Measurements from ENCODE around the gene BMP8B.

The BMP8B gene

DNA sequence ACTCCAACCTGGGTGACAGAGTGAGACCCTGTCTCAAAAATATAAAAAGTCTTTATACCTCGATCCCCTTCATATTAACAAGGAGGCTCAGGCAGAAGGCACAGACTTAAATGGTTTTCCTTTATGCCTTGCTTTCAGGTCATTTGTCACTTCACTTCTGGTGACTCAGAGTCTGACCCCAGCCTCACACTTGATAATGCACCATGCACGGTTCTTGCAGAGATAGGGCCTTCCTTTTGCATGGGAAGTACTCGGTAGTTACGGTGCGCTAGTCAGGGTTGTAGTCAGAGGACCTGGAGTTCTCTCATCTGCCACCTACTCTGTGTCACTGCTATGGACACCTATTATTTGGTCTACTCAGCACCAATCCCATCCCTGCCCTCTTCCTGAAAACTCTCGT, 43.6 kb upstream of the BMP8B start:
- Histone ChIP-seq H3K9me3 (ENCODE audit: control insufficient read depth, insufficient read depth, low read depth, low read length) (no peaks in the 10 kb centered on the region), H3K27ac (ENCODE audit: extremely low read depth, low read depth, low read length) (no peak overlapping the region), H3K36me3 (ENCODE audit: control insufficient read depth in 2 of 2, insufficient read depth in 1 of 2, low read length in 2 of 2) (peaks cover 0 to 8% of the 10 kb centered on the region in 2 experiments; a peak in 1 of 3 replicates), H3K4me1 (ENCODE audit: control insufficient read depth, insufficient read depth, low read length) (no peaks in the 10 kb centered on the region), H3K4me3 (ENCODE audit: low read depth, low read length) (no peak overlapping the region)
- CTCF ChIA-PET = interaction anchor here (1.3 kb wide), 1 partner anchor 70 kb away, joined by 3 read pairs; no protein-coding TSS in a partner anchor
- no peak for TF ChIP-seq ZNF121 (tag by site-specific recombination; IDR thresholded peaks at IDR 0.05)
- POLR2A ChIA-PET = no interaction called here

DNA sequence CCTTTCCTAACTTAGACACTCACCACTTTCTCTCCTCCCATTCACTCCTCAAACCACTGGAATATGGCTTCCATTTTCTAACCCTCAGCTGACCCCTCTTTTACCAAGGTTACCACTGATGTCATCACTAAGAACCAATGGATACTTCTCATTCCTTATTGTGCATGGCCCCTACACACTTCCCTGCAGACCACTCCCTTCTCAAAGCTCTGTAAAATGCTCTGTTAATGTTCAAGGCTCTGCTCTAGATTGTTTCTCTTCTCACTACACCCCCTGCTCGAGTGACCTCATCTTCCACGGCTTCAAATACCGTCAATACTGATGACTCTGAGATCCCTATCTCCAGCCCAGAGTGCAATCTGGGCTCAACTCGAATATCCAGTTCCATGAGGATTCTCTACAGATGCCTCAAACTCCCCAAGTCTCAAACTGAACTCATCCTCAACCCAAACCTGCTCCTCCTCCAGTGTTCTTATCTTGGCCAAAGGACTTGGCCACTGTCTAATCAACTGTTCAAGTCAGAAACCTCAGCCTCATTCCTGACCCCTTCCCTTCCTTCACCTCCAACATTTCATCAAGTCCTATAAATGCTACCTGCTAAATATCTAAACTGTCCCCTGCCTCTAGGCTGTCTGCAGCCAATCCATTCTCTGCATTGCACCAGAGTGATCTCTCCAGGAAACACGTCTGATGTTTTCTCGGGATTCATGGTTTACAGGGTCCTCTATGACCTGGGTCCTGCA, 41.3 kb upstream of the BMP8B start:
- POLR2A ChIA-PET = interaction anchor here (0.7 to 1.1 kb wide), 2 partner anchors 9 to 10 kb away, joined by 3 read pairs; no protein-coding TSS in a partner anchor
- H3K36me3 ChIP-seq (ENCODE audit: control insufficient read depth in 2 of 2, insufficient read depth in 1 of 2, low read length in 2 of 2) = no peaks in the 10 kb centered on the region
- 0 out of 2 replicates have a peak, but pooled peaks cover 2% of the 10 kb centered on the region for H3K4me1 ChIP-seq (ENCODE audit: control insufficient read depth, insufficient read depth, low read length)
- H3K9me3 ChIP-seq (ENCODE audit: control insufficient read depth, insufficient read depth, low read depth, low read length) = no peaks in the 10 kb centered on the region
- CTCF ChIA-PET = interaction anchor here (0.6 to 1.2 kb wide), 4 partner anchors 13 to 156 kb away, joined by 3 to 6 read pairs (median 4); partner anchors contain the start of gene MYCL
- H3K27ac ChIP-seq (ENCODE audit: extremely low read depth, low read depth, low read length) = no peak overlapping the region
- H3K4me3 ChIP-seq (ENCODE audit: low read depth, low read length) = no peak overlapping the region
- TF ChIP-seq ZFP37 (tag by site-specific recombination; IDR thresholded peaks at IDR 0.05) (no peak), ZBTB21 (tag by site-specific recombination; IDR thresholded peaks at IDR 0.05) (peak; percentile 58; the same call in 1 of the 2 replicates), ZNF354C (tag by site-specific recombination; IDR thresholded peaks at IDR 0.05; ENCODE audit: borderline replicate concordance, low read depth) (no peak), ZBTB17 (tag by site-specific recombination; IDR thresholded peaks at IDR 0.05) (peak; percentile 98), ZNF768 (tag by site-specific recombination; IDR thresholded peaks at IDR 0.05) (no peak), ZNF600 (tag by site-specific recombination; IDR thresholded peaks at IDR 0.05) (no peak), ZBTB48 (tag by site-specific recombination; IDR thresholded peaks at IDR 0.05) (peak; percentile 46), ZNF24 (tag by site-specific recombination; IDR thresholded peaks at IDR 0.05) (no peak), ZNF707 (tag by site-specific recombination; IDR thresholded peaks at IDR 0.05) (no peak), ZNF366 (tag by site-specific recombination; conservative IDR thresholded peaks at IDR 0.05) (peak; percentile 48; the same call in 1 of the 2 replicates), GLI2 (tag by site-specific recombination; IDR thresholded peaks at IDR 0.05; ENCODE audit: borderline replicate concordance, low read depth) (no peak), ZNF350 (tag by site-specific recombination; IDR thresholded peaks at IDR 0.05) (no peak), ZNF302 (tag by site-specific recombination; IDR thresholded peaks at IDR 0.05; ENCODE audit: low read depth) (no peak)
- TF ChIP-seq, protein P1, sequence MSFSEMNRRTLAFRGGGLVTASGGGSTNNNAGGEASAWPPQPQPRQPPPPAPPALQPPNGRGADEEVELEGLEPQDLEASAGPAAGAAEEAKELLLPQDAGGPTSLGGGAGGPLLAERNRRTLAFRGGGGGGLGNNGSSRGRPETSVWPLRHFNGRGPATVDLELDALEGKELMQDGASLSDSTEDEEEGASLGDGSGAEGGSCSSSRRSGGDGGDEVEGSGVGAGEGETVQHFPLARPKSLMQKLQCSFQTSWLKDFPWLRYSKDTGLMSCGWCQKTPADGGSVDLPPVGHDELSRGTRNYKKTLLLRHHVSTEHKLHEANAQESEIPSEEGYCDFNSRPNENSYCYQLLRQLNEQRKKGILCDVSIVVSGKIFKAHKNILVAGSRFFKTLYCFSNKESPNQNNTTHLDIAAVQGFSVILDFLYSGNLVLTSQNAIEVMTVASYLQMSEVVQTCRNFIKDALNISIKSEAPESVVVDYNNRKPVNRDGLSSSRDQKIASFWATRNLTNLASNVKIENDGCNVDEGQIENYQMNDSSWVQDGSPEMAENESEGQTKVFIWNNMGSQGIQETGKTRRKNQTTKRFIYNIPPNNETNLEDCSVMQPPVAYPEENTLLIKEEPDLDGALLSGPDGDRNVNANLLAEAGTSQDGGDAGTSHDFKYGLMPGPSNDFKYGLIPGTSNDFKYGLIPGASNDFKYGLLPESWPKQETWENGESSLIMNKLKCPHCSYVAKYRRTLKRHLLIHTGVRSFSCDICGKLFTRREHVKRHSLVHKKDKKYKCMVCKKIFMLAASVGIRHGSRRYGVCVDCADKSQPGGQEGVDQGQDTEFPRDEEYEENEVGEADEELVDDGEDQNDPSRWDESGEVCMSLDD (tag by site-specific recombination; IDR thresholded peaks at IDR 0.05) = no peak
- TF ChIP-seq, protein P2, sequence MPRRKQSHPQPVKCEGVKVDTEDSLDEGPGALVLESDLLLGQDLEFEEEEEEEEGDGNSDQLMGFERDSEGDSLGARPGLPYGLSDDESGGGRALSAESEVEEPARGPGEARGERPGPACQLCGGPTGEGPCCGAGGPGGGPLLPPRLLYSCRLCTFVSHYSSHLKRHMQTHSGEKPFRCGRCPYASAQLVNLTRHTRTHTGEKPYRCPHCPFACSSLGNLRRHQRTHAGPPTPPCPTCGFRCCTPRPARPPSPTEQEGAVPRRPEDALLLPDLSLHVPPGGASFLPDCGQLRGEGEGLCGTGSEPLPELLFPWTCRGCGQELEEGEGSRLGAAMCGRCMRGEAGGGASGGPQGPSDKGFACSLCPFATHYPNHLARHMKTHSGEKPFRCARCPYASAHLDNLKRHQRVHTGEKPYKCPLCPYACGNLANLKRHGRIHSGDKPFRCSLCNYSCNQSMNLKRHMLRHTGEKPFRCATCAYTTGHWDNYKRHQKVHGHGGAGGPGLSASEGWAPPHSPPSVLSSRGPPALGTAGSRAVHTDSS (tag by site-specific recombination; IDR thresholded peaks at IDR 0.05) = no peak
- TF ChIP-seq, protein P3, sequence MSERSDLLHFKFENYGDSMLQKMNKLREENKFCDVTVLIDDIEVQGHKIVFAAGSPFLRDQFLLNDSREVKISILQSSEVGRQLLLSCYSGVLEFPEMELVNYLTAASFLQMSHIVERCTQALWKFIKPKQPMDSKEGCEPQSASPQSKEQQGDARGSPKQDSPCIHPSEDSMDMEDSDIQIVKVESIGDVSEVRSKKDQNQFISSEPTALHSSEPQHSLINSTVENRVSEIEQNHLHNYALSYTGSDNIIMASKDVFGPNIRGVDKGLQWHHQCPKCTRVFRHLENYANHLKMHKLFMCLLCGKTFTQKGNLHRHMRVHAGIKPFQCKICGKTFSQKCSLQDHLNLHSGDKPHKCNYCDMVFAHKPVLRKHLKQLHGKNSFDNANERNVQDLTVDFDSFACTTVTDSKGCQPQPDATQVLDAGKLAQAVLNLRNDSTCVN (tag by site-specific recombination; optimal IDR thresholded peaks at IDR 0.05) = no peak
- TF ChIP-seq, protein P4, sequence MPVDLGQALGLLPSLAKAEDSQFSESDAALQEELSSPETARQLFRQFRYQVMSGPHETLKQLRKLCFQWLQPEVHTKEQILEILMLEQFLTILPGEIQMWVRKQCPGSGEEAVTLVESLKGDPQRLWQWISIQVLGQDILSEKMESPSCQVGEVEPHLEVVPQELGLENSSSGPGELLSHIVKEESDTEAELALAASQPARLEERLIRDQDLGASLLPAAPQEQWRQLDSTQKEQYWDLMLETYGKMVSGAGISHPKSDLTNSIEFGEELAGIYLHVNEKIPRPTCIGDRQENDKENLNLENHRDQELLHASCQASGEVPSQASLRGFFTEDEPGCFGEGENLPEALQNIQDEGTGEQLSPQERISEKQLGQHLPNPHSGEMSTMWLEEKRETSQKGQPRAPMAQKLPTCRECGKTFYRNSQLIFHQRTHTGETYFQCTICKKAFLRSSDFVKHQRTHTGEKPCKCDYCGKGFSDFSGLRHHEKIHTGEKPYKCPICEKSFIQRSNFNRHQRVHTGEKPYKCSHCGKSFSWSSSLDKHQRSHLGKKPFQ (tag by site-specific recombination; IDR thresholded peaks at IDR 0.05) = no peak
- TF ChIP-seq, protein P5, sequence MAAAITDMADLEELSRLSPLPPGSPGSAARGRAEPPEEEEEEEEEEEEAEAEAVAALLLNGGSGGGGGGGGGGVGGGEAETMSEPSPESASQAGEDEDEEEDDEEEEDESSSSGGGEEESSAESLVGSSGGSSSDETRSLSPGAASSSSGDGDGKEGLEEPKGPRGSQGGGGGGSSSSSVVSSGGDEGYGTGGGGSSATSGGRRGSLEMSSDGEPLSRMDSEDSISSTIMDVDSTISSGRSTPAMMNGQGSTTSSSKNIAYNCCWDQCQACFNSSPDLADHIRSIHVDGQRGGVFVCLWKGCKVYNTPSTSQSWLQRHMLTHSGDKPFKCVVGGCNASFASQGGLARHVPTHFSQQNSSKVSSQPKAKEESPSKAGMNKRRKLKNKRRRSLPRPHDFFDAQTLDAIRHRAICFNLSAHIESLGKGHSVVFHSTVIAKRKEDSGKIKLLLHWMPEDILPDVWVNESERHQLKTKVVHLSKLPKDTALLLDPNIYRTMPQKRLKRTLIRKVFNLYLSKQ (tag by site-specific recombination; IDR thresholded peaks at IDR 0.05; ENCODE audit: borderline replicate concordance) = no peak
- TF ChIP-seq, protein P6, sequence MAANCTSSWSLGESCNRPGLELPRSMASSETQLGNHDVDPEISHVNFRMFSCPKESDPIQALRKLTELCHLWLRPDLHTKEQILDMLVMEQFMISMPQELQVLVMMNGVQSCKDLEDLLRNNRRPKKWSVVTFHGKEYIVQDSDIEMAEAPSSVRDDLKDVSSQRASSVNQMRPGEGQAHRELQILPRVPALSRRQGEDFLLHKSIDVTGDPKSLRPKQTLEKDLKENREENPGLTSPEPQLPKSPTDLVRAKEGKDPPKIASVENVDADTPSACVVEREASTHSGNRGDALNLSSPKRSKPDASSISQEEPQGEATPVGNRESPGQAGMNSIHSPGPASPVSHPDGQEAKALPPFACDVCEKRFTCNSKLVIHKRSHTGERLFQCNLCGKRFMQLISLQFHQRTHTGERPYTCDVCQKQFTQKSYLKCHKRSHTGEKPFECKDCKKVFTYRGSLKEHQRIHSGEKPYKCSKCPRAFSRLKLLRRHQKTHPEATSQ (tag by site-specific recombination; IDR thresholded peaks at IDR 0.05) = no peak
- TF ChIP-seq, protein P7, sequence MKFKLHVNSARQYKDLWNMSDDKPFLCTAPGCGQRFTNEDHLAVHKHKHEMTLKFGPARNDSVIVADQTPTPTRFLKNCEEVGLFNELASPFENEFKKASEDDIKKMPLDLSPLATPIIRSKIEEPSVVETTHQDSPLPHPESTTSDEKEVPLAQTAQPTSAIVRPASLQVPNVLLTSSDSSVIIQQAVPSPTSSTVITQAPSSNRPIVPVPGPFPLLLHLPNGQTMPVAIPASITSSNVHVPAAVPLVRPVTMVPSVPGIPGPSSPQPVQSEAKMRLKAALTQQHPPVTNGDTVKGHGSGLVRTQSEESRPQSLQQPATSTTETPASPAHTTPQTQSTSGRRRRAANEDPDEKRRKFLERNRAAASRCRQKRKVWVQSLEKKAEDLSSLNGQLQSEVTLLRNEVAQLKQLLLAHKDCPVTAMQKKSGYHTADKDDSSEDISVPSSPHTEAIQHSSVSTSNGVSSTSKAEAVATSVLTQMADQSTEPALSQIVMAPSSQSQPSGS (tag by site-specific recombination; IDR thresholded peaks at IDR 0.05; ENCODE audit: low read depth) = peak; percentile 85
